CD14-positive monocyte (primary cell): ENCODE measurements around the gene AXL. TPM values are rescaled to one million over a fixed set of nuclear protein-coding genes. Genes with fewer than 3 reads are reported as not detected.

Source experiments
- DNase-seq, 3 donors: peaks; one replicate each; pipeline ENCODE4 v3.0.0-alpha.2; 2011 to 2022
- H2AFZ ChIP-seq: 2 replicates; pipeline ENCODE4 v1.6.0; 2012; ENCODE audit warnings: mild to moderate bottlenecking, low read depth, low read length, inconsistent platforms; ENCODE audit not compliant: insufficient read depth, poor library complexity, severe bottlenecking
- H3K27ac ChIP-seq, 2 donors: 1 replicate in 1 of 2; 2 replicates in 1 of 2; pipeline ENCODE4 v1.5.1; 2012 to 2013; ENCODE audit warnings: low read length in 2 of 2, control low read depth in 1 of 2, inconsistent platforms in 1 of 2, low read depth in 1 of 2, mild to moderate bottlenecking in 1 of 2
- H3K27me3 ChIP-seq, 2 donors: one replicate each; pipeline versions ENCODE4 v1.6.0 to v1.6.1; 2011 to 2013; ENCODE audit warnings: low read length in 2 of 2; ENCODE audit not compliant: control insufficient read depth in 2 of 2, insufficient read depth in 2 of 2
- H3K36me3 ChIP-seq, 2 donors: replicated peaks in 1 of 2; 1 replicate in 1 of 2; 2 replicates in 1 of 2; pipeline versions ENCODE4 v1.5.1 to v1.6.1; 2012 to 2013; ENCODE audit warnings: low read length in 2 of 2, control low read depth in 1 of 2, inconsistent platforms in 1 of 2, mild to moderate bottlenecking in 1 of 2; ENCODE audit not compliant: insufficient read depth in 2 of 2, control insufficient read depth in 1 of 2
- H3K4me1 ChIP-seq, 2 donors: 1 replicate in 1 of 2; 2 replicates in 1 of 2; pipeline versions ENCODE4 v1.5.1 to v1.6.1; 2012 to 2013; ENCODE audit warnings: low read length in 2 of 2, control low read depth in 1 of 2, inconsistent platforms in 1 of 2, mild to moderate bottlenecking in 1 of 2, moderate library complexity in 1 of 2; ENCODE audit not compliant: insufficient read depth in 2 of 2, control insufficient read depth in 1 of 2
- H3K4me2 ChIP-seq: replicated peaks from 2 replicates; pipeline ENCODE3; 2012; ENCODE audit warnings: low read length, moderate library complexity, mild to moderate bottlenecking; ENCODE audit not compliant: poor library complexity, severe bottlenecking; ENCODE audit errors: extremely low read depth
- H3K4me3 ChIP-seq, 3 experiments: fragments of 200-600 bp in 1 of 3; sonication (generic) in 1 of 3; replicated peaks in 1 of 3; 1 replicate in 2 of 3; 2 replicates in 1 of 3; pipeline ENCODE4 v1.5.1; 2011 to 2013; ENCODE audit warnings: low read length in 3 of 3, mild to moderate bottlenecking in 3 of 3, control low read depth in 2 of 3, low read depth in 2 of 3, inconsistent platforms in 1 of 3, moderate library complexity in 1 of 3
- H3K79me2 ChIP-seq: 2 replicates; pipeline ENCODE4 v1.6.0; 2012; ENCODE audit warnings: mild to moderate bottlenecking, control low read depth, inconsistent platforms, low read length, moderate library complexity; ENCODE audit not compliant: insufficient read depth
- H3K9ac ChIP-seq: 2 replicates; pipeline ENCODE4 v1.6.0; 2017; ENCODE audit warnings: low read length, mild to moderate bottlenecking; ENCODE audit not compliant: insufficient read depth, poor library complexity, severe bottlenecking
- H3K9me3 ChIP-seq, 2 donors: replicated peaks in 1 of 2; 1 replicate in 1 of 2; 2 replicates in 1 of 2; pipeline versions ENCODE4 v1.5.1 to v1.6.1; 2012 to 2013; ENCODE audit warnings: low read length in 2 of 2, control low read depth in 1 of 2; ENCODE audit not compliant: control insufficient read depth in 1 of 2, insufficient read depth in 1 of 2
- H4K20me1 ChIP-seq: 2 replicates; pipeline ENCODE4 v1.6.0; 2012; ENCODE audit warnings: mild to moderate bottlenecking, low read length, control low read depth, moderate library complexity; ENCODE audit not compliant: insufficient read depth
- H3K27ac Mint-ChIP-seq, 7 donors: one replicate each; pipeline ENCODE4 v1.8.0; 2020; ENCODE audit warnings: mild to moderate bottlenecking in 7 of 7, mixed read lengths in 7 of 7, moderate library complexity in 6 of 7, inconsistent platforms in 2 of 7
- H3K27me3 Mint-ChIP-seq, 3 donors: one replicate each; pipeline ENCODE4 v1.8.0; 2021 to 2022; ENCODE audit warnings: low read depth in 3 of 3, mild to moderate bottlenecking in 3 of 3, mixed read lengths in 3 of 3, moderate library complexity in 3 of 3, inconsistent platforms in 1 of 3
- H3K36me3 Mint-ChIP-seq, 2 donors: one replicate each; pipeline ENCODE4 v1.8.0; 2020; ENCODE audit warnings: mixed read lengths in 2 of 2, inconsistent platforms in 1 of 2, mild to moderate bottlenecking in 1 of 2
- H3K4me1 Mint-ChIP-seq: one replicate; pipeline ENCODE4 v1.8.0; 2020; ENCODE audit warnings: mild to moderate bottlenecking, mixed read lengths
- H3K4me3 Mint-ChIP-seq, 2 donors: one replicate each; pipeline ENCODE4 v1.8.0; 2020; ENCODE audit warnings: mild to moderate bottlenecking in 2 of 2, mixed read lengths in 2 of 2, moderate library complexity in 1 of 2
- H3K9me3 Mint-ChIP-seq, 7 donors: one replicate each; pipeline ENCODE4 v1.8.0; 2020 to 2022; ENCODE audit warnings: mixed read lengths in 7 of 7, mild to moderate bottlenecking in 6 of 7, moderate library complexity in 6 of 7, inconsistent platforms in 2 of 7
- WGBS: methylation state at CpG from one replicate; pipeline ENCODE4 v1.1.5; 2013; ENCODE audit warnings: missing lambda C conversion rate; ENCODE audit not compliant: insufficient coverage; 5-methylcytosine and 5-hydroxymethylcytosine counted together
- intact Hi-C, 2 donors: fragments of 100-400 bp; cut with micrococcal nuclease; formaldehyde crosslinking; loops; one replicate each; pipeline versions ENCODE4 v1.15.0 to v1.15.1; 2023
- polyA plus RNA-seq, 3 donors: library from polyadenylated mRNA; depleted of rRNA in 1 of 3; unstranded in 2 of 3; stranded (reverse) in 1 of 3; fragments of 300-500 nt in 2 of 3; fragments of >200 nt in 1 of 3; fragmentation: Illumina TruSeq in 2 of 3; gene quantifications; 1 replicate in 2 of 3; 2 replicates in 1 of 3; pipeline ENCODE4 v1.2.3, GENCODE V29; 2012 to 2021
- TF ChIP-seq, protein P1 (sequence below): fragments of 200-600 bp; IDR thresholded peaks from one replicate; pipeline ENCODE4 v1.8.0; 2022; ENCODE audit warnings: antibody characterized with exemption, mild to moderate bottlenecking

The AXL gene
- polyA plus RNA-seq, 3 donors, result 0.05 to 0.07 TPM; not detected in 1

DNA sequence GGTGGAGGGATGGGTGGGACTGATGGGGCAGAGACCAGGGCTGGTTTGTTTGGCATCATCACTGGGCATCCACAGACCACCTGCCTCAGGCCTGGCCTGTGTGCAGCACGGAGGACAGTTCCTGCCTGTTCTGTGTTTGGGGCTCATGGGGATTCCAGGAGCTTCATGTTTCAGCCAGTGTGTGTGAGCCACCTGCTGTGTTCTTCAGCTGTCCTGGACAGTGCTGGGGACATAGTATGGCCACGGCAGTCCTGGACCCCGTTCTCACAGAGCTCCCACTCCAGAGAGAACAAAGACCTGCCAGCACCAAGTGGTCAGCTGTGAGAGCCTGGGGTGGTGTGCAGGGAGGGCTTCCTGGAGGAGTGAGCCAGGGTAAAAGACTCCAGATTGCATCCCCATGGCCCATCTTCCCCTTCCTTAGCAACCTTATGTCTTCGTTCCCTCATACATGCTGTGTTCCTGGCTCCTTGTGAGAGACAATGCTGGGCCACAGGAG is 89.0 kb downstream of the AXL start:
- Mint-ChIP-seq H3K9me3 (peaks cover 0 to 3% (median 0%) of the 10 kb centered on the region in 7 donors), H3K36me3 (peaks cover 49 to 61% of the 10 kb centered on the region in 2 donors), H3K27ac (peak overlapping the region; percentile 97 to 100 (median 99)), H3K4me1 (peaks cover 69% of the 10 kb centered on the region), H3K27me3 (no peaks in the 10 kb centered on the region), H3K4me3 (peak overlapping the region; percentile 6 to 95)
- Histone ChIP-seq H3K27me3 (no peaks in the 10 kb centered on the region), H3K9me3 (no peaks in the 10 kb centered on the region), H2AFZ (no peak overlapping the region), H3K79me2 (peaks cover 59% of the 10 kb centered on the region), H3K4me3 (peak overlapping the region in 1 of 3 experiments; percentile 84), H3K36me3 (peaks cover 38 to 47% of the 10 kb centered on the region in 2 donors), H3K27ac (peak overlapping the region; percentile 89 to 95), H3K4me1 (peaks cover 50 to 65% of the 10 kb centered on the region in 2 donors), H3K9ac (peak overlapping the region; percentile 61), H4K20me1 (peaks cover 46% of the 10 kb centered on the region), H3K4me2 (peak overlapping the region; percentile 83)
- TF ChIP-seq, protein P1, sequence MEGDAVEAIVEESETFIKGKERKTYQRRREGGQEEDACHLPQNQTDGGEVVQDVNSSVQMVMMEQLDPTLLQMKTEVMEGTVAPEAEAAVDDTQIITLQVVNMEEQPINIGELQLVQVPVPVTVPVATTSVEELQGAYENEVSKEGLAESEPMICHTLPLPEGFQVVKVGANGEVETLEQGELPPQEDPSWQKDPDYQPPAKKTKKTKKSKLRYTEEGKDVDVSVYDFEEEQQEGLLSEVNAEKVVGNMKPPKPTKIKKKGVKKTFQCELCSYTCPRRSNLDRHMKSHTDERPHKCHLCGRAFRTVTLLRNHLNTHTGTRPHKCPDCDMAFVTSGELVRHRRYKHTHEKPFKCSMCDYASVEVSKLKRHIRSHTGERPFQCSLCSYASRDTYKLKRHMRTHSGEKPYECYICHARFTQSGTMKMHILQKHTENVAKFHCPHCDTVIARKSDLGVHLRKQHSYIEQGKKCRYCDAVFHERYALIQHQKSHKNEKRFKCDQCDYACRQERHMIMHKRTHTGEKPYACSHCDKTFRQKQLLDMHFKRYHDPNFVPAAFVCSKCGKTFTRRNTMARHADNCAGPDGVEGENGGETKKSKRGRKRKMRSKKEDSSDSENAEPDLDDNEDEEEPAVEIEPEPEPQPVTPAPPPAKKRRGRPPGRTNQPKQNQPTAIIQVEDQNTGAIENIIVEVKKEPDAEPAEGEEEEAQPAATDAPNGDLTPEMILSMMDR, result no peak
- 40% methylated on average over 1 of the region's 4 CpGs for WGBS
- no peak for DNase-seq
- intact Hi-C loops, result loop anchor here (1.0 to 10.0 kb wide), 7 partner anchors 41 to 336 kb away; partner anchors contain the start of gene TGFB1 (in 1 of the 2)

DNA sequence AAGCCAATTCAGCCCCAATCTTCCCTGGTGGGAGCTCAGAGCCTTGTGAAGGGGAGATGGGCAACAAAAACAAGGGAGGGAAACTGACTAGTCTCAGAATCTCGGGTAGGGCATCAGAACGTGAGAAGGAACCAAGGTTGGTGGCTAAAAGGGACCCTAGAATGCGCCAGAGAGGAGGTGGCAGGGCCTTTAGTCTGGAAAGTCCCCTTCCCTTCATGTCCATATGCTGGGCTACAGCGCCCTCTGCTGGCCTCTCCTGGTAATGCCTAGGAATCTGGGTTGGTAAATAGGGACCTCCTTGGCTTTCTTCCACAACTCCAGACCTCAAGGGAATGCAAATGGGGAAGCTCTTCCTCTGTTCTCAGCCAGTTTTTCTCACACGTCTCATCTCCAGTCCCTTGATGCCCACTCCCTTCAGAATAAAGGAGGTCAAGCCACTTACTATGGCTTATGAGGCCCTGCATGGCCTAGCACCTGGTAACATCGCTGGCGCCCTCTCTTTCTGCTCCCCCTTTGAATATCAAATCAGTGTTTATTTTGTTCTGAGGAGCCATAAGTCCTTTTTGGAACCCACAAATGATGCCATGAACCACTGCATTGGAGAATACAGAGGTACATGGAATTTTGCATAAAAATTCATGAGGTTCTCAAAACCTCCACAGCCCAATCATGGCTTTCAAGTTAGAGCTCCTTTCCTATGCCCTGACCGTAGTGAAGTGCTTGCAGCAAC is 89.6 kb downstream of the AXL start:
- Histone ChIP-seq H3K79me2 (peaks cover 59% of the 10 kb centered on the region), H3K4me1 (peaks cover 50 to 64% of the 10 kb centered on the region in 2 donors), H3K9me3 (no peaks in the 10 kb centered on the region), H4K20me1 (peaks cover 48% of the 10 kb centered on the region), H3K9ac (peak overlapping the region; percentile 61), H3K36me3 (peaks cover 38 to 47% of the 10 kb centered on the region in 2 donors), H2AFZ (no peak overlapping the region), H3K27ac (peak overlapping the region; percentile 89 to 95), H3K27me3 (no peaks in the 10 kb centered on the region), H3K4me3 (peak overlapping the region in 1 of 3 experiments; percentile 84), H3K4me2 (peak overlapping the region; percentile 83)
- 3% methylated on average over 3 of the region's 8 CpGs for WGBS
- Mint-ChIP-seq H3K4me3 (peak overlapping the region; percentile 95 to 99), H3K27ac (peak overlapping the region; percentile 97 to 100 (median 99)), H3K4me1 (peaks cover 72% of the 10 kb centered on the region), H3K27me3 (no peaks in the 10 kb centered on the region), H3K36me3 (peaks cover 49 to 61% of the 10 kb centered on the region in 2 donors), H3K9me3 (peaks cover 0 to 3% (median 0%) of the 10 kb centered on the region in 7 donors)
- TF ChIP-seq, protein P1, result peak; percentile 97
- peak; percentile 86 to 92 (median 90) for DNase-seq
- intact Hi-C loops, result loop anchor here (2.0 to 10.0 kb wide), 6 partner anchors 41 to 336 kb away; partner anchors contain the start of gene TGFB1 (in 1 of the 2)
